ENCODE results near the gene PHOX2A.

Gene PHOX2A

DNA sequence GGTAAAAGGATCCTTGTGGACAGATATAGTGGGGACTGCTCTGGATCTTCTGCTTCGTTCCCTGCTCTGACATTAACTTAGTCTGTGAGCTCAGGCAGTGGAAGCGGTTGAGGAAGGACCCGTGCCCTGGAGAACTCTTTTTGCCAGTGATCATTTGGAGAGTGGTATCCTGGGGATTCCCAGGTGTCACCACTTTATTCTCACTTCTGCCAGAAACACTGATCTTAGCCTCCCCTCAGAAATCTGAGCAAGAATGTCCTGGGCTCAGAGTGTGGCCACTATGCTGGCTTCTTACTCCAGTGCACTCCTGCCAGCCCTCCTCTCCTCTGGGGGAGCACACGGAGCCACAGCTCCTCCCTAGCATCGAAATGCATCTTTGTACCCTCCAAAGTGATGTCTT, 7.6 kb upstream of the PHOX2A start:
- in situ Hi-C loops (cut with MboI; ENCODE audit: low pct_unique_long_range_greater_than_20kb, low sequenced_read_pairs), result no loop called here
- no peak for DNase-seq

DNA sequence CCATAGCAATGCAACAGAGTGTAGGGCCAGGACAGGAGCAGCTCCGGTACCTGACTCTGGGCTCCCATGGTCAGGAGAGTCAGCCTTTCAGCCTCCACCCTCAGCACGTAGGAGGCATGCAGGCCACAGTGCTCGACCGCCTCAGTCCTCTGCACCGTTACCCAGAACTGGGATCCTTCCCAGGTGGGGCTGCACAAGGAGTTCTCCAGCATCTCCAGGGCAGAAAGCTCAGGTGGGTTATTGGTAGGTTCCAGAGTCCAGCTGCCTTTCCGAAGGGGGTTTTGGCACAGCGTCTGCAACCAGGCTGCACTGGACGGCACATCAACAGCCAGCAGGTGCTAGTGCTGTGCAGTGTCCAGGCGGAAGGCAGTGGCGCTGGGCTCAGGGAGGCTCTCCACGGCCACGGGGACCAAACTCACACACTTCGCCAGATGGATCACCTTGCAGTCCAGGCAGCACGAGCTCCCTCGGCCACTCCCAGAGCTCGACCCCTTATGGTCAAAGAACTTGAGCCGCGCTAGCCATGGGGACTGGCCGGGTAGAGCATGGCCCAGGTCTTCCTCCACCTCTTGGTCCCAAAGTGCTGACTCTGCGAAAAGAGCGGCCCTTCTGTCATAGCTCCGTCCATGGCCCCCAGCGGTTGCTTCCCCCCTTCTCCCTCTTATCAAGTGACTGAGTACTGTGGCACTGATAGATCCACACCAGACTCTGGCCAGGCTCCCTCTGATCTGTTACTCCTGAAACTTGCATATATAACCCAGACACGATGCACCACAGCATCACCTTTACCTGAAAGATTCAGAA, 6.9 kb upstream of the PHOX2A start:
- DNase-seq, result no peak

DNA sequence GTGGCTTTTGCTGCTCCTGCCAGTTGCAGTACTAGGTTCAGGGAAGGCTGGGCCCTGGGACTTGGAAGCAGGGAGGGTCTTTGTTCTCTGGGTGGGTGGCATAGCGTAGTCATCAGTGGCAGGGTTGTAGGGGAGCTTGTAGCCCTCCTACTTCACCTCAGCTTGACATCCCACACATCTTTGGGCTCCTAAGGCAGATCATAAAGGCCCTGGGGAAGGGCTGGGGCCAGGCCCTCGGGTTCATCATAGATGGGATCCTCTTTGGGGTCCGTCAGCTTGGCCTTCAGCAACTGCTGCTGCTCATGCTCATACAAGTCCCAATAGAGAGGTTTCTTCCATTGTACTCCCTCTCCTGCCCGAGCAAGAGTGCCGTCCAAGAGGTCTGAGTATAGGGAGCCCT, 6.0 kb upstream of the PHOX2A start:
- no peak for DNase-seq
- in situ Hi-C loops (cut with MboI; ENCODE audit: low pct_unique_long_range_greater_than_20kb, low sequenced_read_pairs), result no loop called here

More for the DNA sequence above, 6.9 kb upstream of the PHOX2A start:
- in situ Hi-C loops (cut with MboI; ENCODE audit: low pct_unique_long_range_greater_than_20kb, low sequenced_read_pairs), result no loop called here

- DNase-seq, result no peak
- in situ Hi-C loops (cut with MboI; ENCODE audit: low pct_unique_long_range_greater_than_20kb, low sequenced_read_pairs), result no loop called here
These were observed 3.6 kb upstream of the PHOX2A start for GRCh38 chr11:72247584-72247983.

DNA sequence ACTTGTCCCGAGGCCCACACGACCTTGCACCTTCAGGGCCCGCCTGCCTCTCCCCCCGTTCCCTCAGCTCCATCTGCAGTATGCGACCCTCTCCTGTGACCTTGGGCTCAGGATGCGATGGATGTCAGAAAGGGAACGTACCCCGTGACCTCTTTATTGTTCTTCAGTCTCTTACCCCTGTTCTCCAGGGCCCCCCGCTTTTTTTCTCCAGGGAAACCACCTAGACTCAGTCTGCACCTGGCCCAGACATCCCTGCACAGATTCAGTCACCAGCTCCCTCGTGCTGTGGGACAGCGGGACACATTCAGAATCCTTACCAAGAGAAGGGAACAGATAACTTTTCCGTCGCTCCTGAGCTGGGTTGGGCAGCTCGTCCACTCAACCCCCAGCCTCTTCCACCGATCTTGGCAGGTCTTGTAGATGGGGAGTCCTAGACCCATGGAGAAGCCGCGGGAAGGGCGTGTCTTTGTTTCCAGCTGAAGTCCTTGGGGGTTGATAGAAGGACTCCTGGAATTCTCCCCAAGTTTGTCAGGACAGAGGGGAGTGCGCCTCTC, 1.4 kb upstream of the PHOX2A start:
- in situ Hi-C loops (cut with MboI; ENCODE audit: low pct_unique_long_range_greater_than_20kb, low sequenced_read_pairs), result no loop called here
- DNase-seq, result no peak

DNA sequence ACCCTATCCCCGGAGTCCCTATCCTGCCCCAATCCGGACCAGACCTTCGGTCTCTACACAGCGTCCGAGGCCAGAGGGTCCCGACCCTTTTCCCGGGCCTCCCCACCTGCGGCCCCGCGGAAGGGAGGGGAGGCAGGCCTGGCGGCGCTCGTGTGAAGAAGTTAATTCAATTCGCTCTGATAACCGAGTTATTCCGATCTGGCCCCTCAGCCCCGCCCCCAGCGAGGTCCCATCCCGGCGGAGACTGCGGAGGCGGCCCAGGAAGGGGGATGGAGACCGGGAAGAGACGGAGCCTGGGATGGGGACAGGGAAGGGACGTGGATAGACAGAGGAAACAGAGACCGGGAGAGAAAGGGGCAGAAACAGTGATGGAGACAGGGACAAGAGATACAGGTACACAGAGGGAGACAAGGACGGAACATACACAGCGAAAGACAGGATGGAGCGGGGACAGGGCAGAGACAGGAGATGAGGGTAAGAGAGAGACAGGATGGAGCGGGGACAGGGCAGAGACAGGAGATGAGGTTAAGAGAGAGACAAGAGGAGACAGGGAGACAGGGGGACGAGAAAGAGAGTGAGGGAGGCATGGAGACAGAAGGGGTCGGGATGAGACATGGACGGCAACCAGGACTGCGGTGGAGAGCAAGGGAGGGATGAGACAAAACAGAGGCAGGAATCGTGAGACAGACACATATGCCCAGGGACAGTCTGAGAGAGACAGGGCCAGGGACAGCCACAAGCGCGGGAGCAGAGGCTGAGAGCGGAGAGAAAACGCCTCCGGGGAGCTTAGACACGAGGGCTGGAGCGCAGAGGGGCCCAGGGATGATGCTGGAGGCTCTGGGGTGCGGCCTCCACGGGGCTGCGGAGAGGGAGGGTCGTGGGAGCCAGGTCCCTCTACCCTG, 636 bp upstream of the PHOX2A start:
- in situ Hi-C loops (cut with MboI; ENCODE audit: low pct_unique_long_range_greater_than_20kb, low sequenced_read_pairs), result no loop called here
- DNase-seq, result no peak

GRCh38 chr11:72243173-72244059, 560 bp downstream of the PHOX2A start:
- in situ Hi-C loops (cut with MboI; ENCODE audit: low pct_unique_long_range_greater_than_20kb, low sequenced_read_pairs), result no loop called here
- no peak for DNase-seq

GRCh38 chr11:72242141-72242540, 1.8 kb downstream of the PHOX2A start:
- DNase-seq, result no peak
- in situ Hi-C loops (cut with MboI; ENCODE audit: low pct_unique_long_range_greater_than_20kb, low sequenced_read_pairs), result no loop called here

GRCh38 chr11:72241291-72241781, 2.6 kb downstream of the PHOX2A start:
- DNase-seq, result no peak
- in situ Hi-C loops (cut with MboI; ENCODE audit: low pct_unique_long_range_greater_than_20kb, low sequenced_read_pairs), result no loop called here

DNA sequence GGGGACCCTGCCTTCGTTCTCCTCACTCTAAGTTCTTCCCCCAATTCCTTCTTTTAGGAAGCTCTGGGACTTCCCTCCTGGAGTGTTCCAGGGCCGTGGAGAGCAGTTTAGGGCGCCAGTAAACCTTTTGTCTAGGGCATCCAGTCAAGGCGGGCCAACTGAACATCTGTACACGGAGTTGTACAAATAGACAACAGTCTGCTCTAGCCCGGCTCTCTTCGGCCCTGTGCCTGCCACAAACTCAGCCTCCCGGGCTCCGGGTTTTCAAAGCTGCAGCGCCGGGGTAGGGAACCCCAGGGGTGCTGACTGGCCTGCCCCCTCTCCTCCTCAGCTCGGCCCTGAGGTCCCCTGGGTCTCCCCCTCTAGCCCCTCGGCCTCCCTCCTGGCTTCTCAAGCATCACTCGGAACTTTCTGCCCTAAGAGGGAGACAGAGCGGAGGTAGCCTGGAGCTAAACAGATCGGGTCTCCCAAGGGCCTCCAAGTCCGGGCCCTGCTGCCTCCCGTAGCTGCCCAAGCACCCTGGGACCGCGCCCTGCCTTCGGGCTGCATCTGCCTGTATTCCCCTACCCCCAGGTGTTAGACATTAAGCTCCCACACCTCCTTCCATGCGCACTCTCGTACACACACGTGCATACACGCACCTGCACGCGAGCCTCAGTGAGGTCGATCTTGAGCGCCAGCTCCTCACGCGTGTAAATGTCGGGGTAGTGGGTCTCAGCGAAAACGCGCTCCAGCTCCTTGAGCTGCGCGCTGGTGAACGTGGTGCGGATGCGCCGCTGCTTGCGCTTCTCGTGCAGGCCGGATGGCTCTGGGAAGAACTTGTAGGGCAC, 3.3 kb downstream of the PHOX2A start:
- no peak for DNase-seq

DNA sequence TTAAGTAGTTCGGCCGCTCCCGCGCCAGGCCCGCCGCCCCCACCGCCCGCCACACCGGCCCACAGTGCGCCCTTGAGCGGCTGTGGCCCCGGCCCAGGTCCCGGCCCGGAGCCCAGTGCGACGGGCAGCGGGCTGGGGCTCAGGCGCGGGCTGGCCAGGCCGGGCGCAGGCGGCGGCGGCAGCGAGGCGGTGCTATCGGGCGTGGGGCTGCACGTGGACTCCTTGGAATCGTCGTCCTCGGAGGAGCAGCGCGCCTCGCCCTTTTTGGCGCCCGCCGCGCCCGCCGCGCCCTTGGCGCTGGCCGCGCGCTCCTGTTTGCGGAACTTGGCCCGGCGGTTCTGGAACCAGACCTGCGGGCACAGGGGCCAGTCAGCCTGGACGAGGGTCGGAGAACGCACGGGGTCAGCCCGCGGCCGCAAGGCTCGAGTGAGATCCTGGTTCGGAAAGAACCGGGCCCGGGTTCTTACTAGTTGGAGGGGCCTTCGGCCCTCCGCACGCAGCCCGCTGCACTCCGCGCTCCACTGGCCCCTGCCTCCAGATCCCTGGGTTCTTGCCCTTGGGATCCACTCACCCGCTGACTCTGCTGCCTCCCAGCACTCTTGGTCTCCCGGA, 4.0 kb downstream of the PHOX2A start:
- in situ Hi-C loops (cut with MboI; ENCODE audit: low pct_unique_long_range_greater_than_20kb, low sequenced_read_pairs), result no loop called here
- no peak for DNase-seq

More for the DNA sequence above, 3.3 kb downstream of the PHOX2A start:
- in situ Hi-C loops (cut with MboI; ENCODE audit: low pct_unique_long_range_greater_than_20kb, low sequenced_read_pairs), result no loop called here

DNA sequence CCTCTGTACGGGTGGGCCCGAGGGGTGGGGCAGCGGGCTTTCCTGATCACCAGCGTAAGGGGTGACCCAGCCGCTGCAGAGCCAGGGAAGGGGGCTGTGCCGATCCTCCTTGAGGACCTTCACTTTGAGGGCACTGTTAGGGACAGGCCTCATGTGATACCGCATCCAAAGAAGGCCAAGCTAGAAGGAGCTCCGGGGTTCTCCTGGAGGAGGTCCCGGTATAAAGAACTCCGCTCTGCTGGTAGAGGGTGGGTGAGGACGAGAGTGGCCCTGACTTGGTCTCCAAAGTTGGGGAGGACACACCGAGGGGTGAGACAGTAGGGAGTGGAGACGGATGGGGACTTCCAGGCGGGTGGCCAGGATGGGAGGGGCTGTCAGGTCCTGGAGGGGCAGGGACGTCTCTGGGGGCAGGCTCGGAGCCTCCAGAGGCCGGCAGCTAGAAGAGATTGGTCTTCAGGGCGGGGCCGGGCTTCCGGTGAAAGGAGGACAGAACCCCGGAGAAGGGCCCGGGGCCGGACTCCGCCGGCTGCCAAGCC, 4.6 kb downstream of the PHOX2A start:
- DNase-seq, result no peak
- in situ Hi-C loops (cut with MboI; ENCODE audit: low pct_unique_long_range_greater_than_20kb, low sequenced_read_pairs), result no loop called here

DNA sequence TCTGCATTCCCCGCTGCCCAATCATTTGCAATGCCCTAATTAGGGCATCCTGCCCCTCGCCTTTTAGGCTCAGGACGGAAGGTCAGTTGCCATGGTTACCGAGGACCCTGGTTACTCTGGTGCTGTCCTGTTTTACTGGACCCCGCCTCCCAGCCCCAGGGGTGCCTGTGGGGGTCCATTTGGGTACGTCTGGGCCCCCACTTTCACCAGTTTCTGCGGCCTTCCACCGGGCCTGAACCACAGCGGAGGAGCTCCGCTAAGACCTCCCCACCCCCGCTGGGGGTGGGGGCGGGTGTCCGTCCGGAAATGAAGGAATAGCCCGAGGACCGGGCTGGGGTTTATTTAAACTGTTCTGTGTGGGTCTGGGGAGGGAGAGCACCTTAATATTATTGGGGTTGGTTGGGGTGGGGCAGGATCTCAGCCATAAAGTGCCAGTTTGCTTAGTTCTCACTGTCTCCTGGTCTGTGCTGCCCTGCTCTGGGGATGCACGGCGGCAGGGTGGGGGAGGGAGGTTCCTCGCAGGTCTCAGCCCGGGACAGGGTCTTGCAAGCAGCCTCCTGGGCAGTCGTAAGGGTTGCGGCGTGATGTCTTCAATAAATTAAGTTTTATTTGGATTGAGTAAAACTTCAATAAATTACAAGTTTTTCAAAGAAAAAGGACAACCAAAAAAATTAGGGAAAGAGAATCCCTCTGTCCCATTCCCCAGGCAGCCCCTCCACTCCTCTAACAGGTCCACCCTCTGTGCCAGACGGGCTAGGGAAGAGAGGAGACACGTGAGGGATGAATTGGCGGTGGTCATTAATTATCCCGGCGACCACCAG, 5.3 kb downstream of the PHOX2A start:
- in situ Hi-C loops (cut with MboI; ENCODE audit: low pct_unique_long_range_greater_than_20kb, low sequenced_read_pairs), result no loop called here
- DNase-seq, result no peak

DNA sequence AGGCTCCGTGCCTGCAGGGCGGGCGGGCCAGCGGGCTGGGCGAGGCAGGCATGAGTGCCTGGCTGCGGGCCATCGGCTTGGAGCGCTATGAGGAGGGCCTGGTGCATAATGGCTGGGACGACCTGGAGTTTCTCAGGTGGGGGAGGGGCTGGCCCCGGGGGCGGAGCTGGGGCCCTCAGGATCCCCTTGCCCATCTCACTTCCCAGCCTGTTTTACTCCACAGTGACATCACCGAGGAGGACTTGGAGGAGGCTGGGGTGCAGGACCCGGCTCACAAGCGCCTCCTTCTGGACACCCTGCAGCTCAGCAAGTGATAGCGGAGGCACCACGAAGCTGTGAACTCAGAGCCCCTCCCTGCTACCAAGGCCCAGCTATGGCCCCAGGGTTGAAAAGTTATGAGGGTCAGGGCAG, 5.9 kb downstream of the PHOX2A start:
- in situ Hi-C loops (cut with MboI; ENCODE audit: low pct_unique_long_range_greater_than_20kb, low sequenced_read_pairs), result no loop called here
- DNase-seq, result peak; percentile 85

DNA sequence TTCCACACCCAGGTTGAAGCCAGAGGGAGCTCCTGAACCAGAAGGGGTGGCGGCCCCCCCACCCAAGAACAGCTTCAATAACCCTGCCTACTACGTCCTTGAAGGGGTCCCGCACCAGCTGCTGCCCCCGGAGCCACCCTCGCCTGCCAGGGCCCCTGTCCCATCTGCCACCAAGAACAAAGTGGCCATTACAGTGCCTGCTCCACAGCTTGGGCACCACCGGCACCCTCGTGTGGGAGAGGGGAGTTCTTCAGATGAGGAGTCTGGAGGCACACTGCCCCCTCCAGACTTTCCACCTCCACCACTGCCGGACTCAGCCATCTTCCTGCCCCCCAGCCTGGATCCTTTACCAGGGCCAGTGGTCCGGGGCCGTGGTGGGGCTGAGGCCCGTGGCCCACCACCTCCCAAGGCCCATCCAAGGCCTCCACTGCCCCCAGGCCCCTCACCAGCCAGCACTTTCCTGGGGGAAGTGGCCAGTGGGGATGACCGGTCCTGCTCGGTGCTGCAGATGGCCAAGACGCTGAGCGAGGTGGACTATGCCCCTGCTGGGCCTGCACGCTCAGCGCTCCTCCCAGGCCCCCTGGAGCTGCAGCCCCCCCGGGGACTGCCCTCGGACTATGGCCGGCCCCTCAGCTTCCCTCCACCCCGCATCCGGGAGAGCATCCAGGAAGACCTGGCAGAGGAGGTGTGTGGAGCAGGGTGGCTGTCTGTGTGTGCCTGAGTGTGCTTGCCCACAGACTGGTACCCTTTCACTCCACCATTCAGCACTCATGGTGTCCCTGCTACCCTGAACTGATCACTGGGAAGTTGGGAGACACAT, 6.7 kb downstream of the PHOX2A start:
- DNase-seq, result no peak
- in situ Hi-C loops (cut with MboI; ENCODE audit: low pct_unique_long_range_greater_than_20kb, low sequenced_read_pairs), result no loop called here

GRCh38 chr11:72236774-72237111, 7.2 kb downstream of the PHOX2A start:
- no peak for DNase-seq
- in situ Hi-C loops (cut with MboI; ENCODE audit: low pct_unique_long_range_greater_than_20kb, low sequenced_read_pairs), result no loop called here

Measured in KBM-7 (cell line).